Bronchial smooth muscle cell (primary cell): ENCODE measurements around the gene KLC4. TPM values are rescaled to one million over a fixed set of nuclear protein-coding genes. Genes with fewer than 3 reads are reported as not detected.

Experiments
- total RNA-seq: library from RNA; depleted of rRNA; stranded (reverse); fragments of >200 nt; gene quantifications from 2 replicates; pipeline ENCODE4 v1.2.1, GENCODE V29; 2014

The KLC4 gene
- 20.3 and 25.3 TPM in 2 replicates for total RNA-seq

GRCh38 chr6:43059168-43060033 lies at the start of gene KLC4, which contains the start of gene MRPL2:
TSS of gene KLC4 (plus strand) at chr6:43059631. CDS start at chr6:43061336, 1,705 bp downstream.
TSS of gene MRPL2 (minus strand) at chr6:43059434. CDS start at chr6:43059381, 53 bp downstream.

DNA sequence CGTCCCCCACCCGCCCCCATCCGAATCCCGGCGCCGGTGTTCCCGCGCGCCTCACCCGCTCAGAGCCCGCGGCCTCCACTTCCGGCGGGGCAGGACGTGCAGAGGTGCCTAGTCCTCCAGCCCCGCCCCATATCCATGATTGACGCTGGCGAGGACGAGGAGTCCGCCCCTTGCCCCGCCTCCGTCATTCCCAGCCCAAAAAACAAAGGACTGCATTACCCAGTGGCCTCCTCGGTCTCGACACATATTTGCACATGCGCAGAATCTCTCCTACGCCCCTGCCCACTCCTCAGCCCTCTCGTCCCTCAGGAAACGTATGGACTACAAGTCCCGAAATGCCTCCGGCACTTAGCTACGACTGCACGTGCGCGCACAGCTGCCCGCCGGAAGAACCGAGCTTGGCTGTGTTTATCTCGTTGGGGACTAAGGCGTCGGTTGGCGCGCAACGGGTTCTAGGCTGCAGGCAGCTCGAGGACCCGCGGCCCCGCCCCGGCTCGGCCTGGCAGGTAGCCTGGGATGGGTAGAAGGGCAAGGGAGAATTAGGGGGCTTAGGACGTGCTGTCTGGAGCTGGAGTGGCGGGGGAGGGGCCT lies 45.5 kb upstream of the KLC4 start, which contains the start of the genes KLHDC3 and MEA1:
Gene KLHDC3 (plus strand): TSS at position 407 of the 591 bp plus-strand sequence. CDS start 2,944 bp downstream, outside the sequence.
Gene MEA1 (minus strand): TSS at position 104 of the 591 bp plus-strand sequence. CDS start 133 bp downstream, outside the sequence.

GRCh38 chr6:43021270-43022047 lies 38.0 kb upstream of the KLC4 start, which contains the start of gene RRP36:
TSS of gene RRP36 (plus strand) at chr6:43021623. CDS start at chr6:43021655, 32 bp downstream.

GRCh38 chr6:43053545-43054205 lies 5.8 kb upstream of the KLC4 start, which contains the start of gene CUL7:
TSS of gene CUL7 (minus strand) at chr6:43053851. CDS start at chr6:43052788, 1,063 bp downstream.

DNA sequence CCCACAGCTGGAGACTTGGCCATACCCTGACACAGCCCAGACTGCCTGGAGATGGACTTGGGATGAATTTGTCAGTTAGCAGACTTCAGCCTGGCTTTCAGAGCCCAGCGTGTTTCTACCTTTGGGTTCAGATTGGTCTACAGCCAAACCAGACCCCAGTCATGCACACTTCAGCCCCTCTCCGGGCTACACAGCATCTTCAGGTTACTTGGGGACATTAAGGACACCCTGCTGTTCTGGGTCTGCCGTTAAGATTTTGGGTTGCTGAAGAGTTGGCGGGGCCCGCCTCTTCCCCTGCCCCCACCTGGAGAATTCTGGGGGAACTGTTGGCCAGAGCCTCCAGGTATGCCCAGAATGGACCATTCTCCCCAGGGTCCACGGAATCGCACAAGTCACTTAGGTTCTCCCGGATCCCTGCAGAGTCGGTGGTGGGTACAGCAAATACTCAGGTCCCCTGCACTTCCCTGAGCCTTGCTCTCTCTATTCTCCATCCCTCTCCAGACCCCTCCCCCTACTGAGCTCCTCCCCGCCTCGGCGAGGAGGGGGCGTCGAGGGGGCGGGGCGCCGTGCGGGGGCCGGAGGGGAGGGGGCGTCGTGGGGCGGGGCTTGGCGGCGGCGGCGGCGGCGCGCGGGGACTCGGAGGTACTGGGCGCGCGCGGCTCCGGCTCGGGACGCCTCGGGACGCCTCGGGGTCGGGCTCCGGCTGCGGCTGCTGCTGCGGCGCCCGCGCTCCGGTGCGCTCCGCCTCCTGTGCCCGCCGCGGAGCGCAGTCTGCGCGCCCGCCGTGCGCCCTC lies 16.4 kb downstream of the KLC4 start, which contains the start of gene PTK7:
Gene PTK7 (plus strand): TSS at position 645 of the 794 bp plus-strand sequence. CDS start 175 bp downstream, outside the sequence.

Other genes with a start within 250 kb of the KLC4 start
- gene RPL7L1, start 180.0 kb upstream of the KLC4 start, total RNA-seq: 51.9 and 80.4 TPM in 2 replicates
- gene PTCRA, start 143.6 kb upstream of the KLC4 start, total RNA-seq: not detected in 2 replicates
- 26.8 and 29.3 TPM in 2 replicates for gene CNPY3, start 130.2 kb upstream of the KLC4 start, total RNA-seq
- 0.32 and 0.77 TPM in 2 replicates for gene GNMT, start 98.9 kb upstream of the KLC4 start, total RNA-seq
- 26.3 and 37.4 TPM in 2 replicates for gene PEX6, start 80.5 kb upstream of the KLC4 start, total RNA-seq
- gene PPP2R5D, start 75.1 kb upstream of the KLC4 start, total RNA-seq: 30.3 and 38.2 TPM in 2 replicates
- gene MEA1, start 45.7 kb upstream of the KLC4 start, total RNA-seq: 65.2 and 72.3 TPM in 2 replicates
- 43.7 and 56.8 TPM in 2 replicates for gene KLHDC3, start 45.4 kb upstream of the KLC4 start, total RNA-seq
- 48.5 and 73.9 TPM in 2 replicates for gene RRP36, start 38.0 kb upstream of the KLC4 start, total RNA-seq
- gene CUL7, start 5.8 kb upstream of the KLC4 start, total RNA-seq: 40.1 and 58.3 TPM in 2 replicates
- 18.1 and 22.7 TPM in 2 replicates for gene MRPL2, start 197 bp upstream of the KLC4 start, total RNA-seq
- 56.9 and 151 TPM in 2 replicates for gene PTK7, start 16.7 kb downstream of the KLC4 start, total RNA-seq
- 7.7 and 13.6 TPM in 2 replicates for gene SRF, start 111.6 kb downstream of the KLC4 start, total RNA-seq
- 28.1 and 31.1 TPM in 2 replicates for gene CUL9, start 122.6 kb downstream of the KLC4 start, total RNA-seq
- gene DNPH1, start 169.8 kb downstream of the KLC4 start, total RNA-seq: 38.8 and 64.5 TPM in 2 replicates
- under 0.01 TPM in 1 of 2 replicates, not detected in the other for gene TTBK1, start 183.8 kb downstream of the KLC4 start, total RNA-seq
- gene SLC22A7, start 238.6 kb downstream of the KLC4 start, total RNA-seq: not detected in 2 replicates
- gene CRIP3, start 249.2 kb downstream of the KLC4 start, total RNA-seq: 0.77 TPM in 1 of 2 replicates, not detected in the other